ENCODE measurements around the gene MAP3K1. TPM values are rescaled to one million over a fixed set of nuclear protein-coding genes. Genes with fewer than 3 reads are reported as not detected.

MAP3K1 gene
- total and polyA plus RNA-seq, 9 of the 15 experiments (the other 6 are each of a cell fraction or from before 2014, with no cell fraction given) = 3.9 to 13.9 (median 7.5) TPM

DNA sequence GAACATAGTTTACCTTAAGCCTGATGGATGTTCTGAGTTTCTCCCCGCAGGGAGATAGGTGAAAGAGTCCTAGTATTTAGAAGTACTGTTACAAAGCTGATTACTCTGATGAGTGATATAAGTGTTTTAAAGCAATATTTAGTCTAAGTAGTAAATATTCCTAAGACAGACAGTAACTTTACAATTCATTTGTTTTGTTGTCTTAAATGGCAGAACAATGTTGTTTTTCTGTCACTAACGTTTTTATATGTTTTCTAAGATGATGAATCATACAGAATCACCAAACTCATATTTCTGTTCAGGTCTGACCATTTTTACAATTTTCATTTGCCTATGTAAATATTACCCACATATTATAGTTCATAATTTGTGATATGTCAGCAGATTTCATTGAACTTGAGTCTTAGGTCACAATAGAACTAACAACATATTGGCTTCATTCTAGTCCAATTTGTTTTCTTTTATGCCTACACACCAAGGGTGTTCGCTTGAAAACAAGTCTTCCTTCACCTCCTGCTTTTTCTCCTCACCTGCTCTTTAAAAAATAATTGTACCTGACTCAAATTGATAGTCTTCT is 30.6 kb downstream of the MAP3K1 start (continued):
- TF ChIP-seq, protein P1, sequence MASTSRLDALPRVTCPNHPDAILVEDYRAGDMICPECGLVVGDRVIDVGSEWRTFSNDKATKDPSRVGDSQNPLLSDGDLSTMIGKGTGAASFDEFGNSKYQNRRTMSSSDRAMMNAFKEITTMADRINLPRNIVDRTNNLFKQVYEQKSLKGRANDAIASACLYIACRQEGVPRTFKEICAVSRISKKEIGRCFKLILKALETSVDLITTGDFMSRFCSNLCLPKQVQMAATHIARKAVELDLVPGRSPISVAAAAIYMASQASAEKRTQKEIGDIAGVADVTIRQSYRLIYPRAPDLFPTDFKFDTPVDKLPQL (IDR thresholded peaks at IDR 0.05; ENCODE audit: extremely low read depth, insufficient read length) = no peak
- TF ChIP-seq CHCHD3 (CRISPR knock-in tag; IDR thresholded peaks at IDR 0.05) (no peak), HIVEP1 (CRISPR knock-in tag; IDR thresholded peaks at IDR 0.05) (no peak), ELF4 (CRISPR knock-in tag; IDR thresholded peaks at IDR 0.05) (no peak), C11orf30 (IDR thresholded peaks at IDR 0.05; ENCODE audit: low read depth) (peak; percentile 88), MAFK (IDR thresholded peaks at IDR 0.05; ENCODE audit: low read length) (peak; percentile 87), EHMT2 (IDR thresholded peaks at IDR 0.05) (no peak)
- TF ChIP-seq, protein P2, sequence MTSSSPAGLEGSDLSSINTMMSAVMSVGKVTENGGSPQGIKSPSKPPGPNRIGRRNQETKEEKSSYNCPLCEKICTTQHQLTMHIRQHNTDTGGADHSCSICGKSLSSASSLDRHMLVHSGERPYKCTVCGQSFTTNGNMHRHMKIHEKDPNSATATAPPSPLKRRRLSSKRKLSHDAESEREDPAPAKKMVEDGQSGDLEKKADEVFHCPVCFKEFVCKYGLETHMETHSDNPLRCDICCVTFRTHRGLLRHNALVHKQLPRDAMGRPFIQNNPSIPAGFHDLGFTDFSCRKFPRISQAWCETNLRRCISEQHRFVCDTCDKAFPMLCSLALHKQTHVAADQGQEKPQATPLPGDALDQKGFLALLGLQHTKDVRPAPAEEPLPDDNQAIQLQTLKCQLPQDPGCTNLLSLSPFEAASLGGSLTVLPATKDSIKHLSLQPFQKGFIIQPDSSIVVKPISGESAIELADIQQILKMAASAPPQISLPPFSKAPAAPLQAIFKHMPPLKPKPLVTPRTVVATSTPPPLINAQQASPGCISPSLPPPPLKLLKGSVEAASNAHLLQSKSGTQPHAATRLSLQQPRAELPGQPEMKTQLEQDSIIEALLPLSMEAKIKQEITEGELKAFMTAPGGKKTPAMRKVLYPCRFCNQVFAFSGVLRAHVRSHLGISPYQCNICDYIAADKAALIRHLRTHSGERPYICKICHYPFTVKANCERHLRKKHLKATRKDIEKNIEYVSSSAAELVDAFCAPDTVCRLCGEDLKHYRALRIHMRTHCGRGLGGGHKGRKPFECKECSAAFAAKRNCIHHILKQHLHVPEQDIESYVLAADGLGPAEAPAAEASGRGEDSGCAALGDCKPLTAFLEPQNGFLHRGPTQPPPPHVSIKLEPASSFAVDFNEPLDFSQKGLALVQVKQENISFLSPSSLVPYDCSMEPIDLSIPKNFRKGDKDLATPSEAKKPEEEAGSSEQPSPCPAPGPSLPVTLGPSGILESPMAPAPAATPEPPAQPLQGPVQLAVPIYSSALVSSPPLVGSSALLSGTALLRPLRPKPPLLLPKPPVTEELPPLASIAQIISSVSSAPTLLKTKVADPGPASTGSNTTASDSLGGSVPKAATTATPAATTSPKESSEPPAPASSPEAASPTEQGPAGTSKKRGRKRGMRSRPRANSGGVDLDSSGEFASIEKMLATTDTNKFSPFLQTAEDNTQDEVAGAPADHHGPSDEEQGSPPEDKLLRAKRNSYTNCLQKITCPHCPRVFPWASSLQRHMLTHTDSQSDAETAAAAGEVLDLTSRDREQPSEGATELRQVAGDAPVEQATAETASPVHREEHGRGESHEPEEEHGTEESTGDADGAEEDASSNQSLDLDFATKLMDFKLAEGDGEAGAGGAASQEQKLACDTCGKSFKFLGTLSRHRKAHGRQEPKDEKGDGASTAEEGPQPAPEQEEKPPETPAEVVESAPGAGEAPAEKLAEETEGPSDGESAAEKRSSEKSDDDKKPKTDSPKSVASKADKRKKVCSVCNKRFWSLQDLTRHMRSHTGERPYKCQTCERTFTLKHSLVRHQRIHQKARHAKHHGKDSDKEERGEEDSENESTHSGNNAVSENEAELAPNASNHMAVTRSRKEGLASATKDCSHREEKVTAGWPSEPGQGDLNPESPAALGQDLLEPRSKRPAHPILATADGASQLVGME (CRISPR knock-in tag; IDR thresholded peaks at IDR 0.05) = no peak
- TF ChIP-seq, protein P3, sequence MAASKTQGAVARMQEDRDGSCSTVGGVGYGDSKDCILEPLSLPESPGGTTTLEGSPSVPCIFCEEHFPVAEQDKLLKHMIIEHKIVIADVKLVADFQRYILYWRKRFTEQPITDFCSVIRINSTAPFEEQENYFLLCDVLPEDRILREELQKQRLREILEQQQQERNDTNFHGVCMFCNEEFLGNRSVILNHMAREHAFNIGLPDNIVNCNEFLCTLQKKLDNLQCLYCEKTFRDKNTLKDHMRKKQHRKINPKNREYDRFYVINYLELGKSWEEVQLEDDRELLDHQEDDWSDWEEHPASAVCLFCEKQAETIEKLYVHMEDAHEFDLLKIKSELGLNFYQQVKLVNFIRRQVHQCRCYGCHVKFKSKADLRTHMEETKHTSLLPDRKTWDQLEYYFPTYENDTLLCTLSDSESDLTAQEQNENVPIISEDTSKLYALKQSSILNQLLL (CRISPR knock-in tag; IDR thresholded peaks at IDR 0.05; ENCODE audit: borderline replicate concordance) = no peak
- TF ChIP-seq, protein P4, sequence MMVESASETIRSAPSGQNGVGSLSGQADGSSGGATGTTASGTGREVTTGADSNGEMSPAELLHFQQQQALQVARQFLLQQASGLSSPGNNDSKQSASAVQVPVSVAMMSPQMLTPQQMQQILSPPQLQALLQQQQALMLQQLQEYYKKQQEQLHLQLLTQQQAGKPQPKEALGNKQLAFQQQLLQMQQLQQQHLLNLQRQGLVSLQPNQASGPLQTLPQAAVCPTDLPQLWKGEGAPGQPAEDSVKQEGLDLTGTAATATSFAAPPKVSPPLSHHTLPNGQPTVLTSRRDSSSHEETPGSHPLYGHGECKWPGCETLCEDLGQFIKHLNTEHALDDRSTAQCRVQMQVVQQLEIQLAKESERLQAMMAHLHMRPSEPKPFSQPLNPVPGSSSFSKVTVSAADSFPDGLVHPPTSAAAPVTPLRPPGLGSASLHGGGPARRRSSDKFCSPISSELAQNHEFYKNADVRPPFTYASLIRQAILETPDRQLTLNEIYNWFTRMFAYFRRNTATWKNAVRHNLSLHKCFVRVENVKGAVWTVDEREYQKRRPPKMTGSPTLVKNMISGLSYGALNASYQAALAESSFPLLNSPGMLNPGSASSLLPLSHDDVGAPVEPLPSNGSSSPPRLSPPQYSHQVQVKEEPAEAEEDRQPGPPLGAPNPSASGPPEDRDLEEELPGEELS (CRISPR knock-in tag; IDR thresholded peaks at IDR 0.05; ENCODE audit: borderline replicate concordance) = no peak
